AG10803 (cell line): Measurements from ENCODE around the gene CNN1.

Experiments
- DNase-seq: peaks from one replicate; pipeline ENCODE4 v3.0.0; 2010; ENCODE audit warnings: low read depth
- H3K4me3 ChIP-seq: 2 replicates; pipeline ENCODE4 v1.5.1; 2011; ENCODE audit warnings: mild to moderate bottlenecking, low read length, control low read depth
- CTCF ChIP-seq: conservative IDR thresholded peaks from 2 replicates; pipeline ENCODE4 v1.5.1; 2011; ENCODE audit warnings: mild to moderate bottlenecking, low read length, control low read depth, inconsistent platforms

The CNN1 gene

DNA sequence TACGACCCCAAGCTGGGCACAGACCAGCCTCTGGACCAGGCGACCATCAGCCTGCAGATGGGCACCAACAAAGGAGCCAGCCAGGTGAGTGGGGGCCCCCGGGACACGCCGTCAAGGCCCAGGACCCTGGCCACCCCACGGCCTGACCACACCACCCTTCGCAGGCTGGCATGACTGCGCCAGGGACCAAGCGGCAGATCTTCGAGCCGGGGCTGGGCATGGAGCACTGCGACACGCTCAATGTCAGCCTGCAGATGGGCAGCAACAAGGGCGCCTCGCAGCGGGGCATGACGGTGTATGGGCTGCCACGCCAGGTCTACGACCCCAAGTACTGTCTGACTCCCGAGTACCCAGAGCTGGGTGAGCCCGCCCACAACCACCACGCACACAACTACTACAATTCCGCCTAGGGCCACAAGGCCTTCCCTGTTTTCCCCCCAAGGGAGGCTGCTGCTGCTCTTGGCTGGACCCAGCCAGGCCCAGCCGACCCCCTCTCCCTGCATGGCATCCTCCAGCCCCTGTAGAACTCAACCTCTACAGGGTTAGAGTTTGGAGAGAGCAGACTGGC is 10.8 kb downstream of the CNN1 start:
- DNase-seq = no peak
- TF ChIP-seq CTCF = no peak
- H3K4me3 ChIP-seq = no peak overlapping the region

GRCh38 chr19:11550265-11550664 is 11.6 kb downstream of the CNN1 start:
- H3K4me3 ChIP-seq = no peak overlapping the region
- TF ChIP-seq CTCF = no peak
- DNase-seq = no peak

DNA sequence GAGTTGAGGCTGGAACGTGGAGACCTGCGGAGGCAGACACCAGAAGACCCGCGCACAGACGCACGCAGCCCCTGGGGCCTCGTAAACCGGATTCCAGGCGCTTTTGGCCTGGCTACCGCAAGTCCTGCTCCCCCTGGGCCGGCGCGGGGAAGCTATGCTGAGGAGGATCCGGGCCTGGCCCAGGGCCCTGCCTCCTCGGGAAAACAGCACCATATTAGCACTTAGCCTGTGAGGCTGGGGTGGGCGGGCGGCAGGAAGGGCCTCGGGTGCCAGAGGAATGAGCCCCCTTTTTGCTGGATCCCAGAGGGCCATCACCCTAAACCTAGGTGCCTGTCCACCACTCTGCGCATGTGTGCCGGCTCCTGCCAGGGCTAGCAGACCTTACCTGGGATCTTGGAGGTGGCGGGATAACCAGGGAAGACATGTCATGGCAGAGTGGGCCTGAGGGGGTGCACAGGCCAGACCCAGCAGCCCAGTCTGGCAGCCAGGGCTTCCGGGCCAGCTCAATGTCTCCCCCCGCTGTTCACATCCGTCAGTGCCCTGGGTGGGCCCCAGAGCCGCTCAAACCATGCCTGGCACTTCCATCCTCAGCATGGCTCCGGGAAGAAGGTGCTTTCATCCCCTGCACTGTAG is 13.1 kb downstream of the CNN1 start:
- DNase-seq = no peak
- TF ChIP-seq CTCF = peak; percentile 36
- no peak overlapping the region for H3K4me3 ChIP-seq

- DNase-seq = no peak
- no peak overlapping the region for H3K4me3 ChIP-seq
- no peak for TF ChIP-seq CTCF
Observed at GRCh38 chr19:11552666-11553372, 14.2 kb downstream of the CNN1 start.

GRCh38 chr19:11554160-11554559 is 15.5 kb downstream of the CNN1 start:
- TF ChIP-seq CTCF = no peak
- no peak for DNase-seq
- no peak overlapping the region for H3K4me3 ChIP-seq

GRCh38 chr19:11555246-11555645 is 16.6 kb downstream of the CNN1 start:
- H3K4me3 ChIP-seq = no peak overlapping the region
- no peak for DNase-seq
- TF ChIP-seq CTCF = no peak
